HepG2 (cell line): ENCODE measurements around the gene SH3YL1. TPM values are rescaled to one million over a fixed set of nuclear protein-coding genes. Genes with fewer than 3 reads are reported as not detected.

Source experiments
- ATAC-seq: fragments of 200-7000 bp; cut with Tn5 transposase; 3 replicates; pipeline ENCODE4 v1.9.1; 2020; ENCODE audit warnings: mild to moderate bottlenecking, moderate library complexity
- BruUV-seq: library from RNA; stranded (reverse); fragments of 400-500 nt; replicated peaks from 2 replicates; lab custom pipeline; 2021; lab: Mats Ljungman, UMichigan
- CTCF ChIA-PET: fragments of 300-600 bp; formaldehyde crosslinking; extraction: SDS; loops from one replicate; lab custom pipeline; 2021; ENCODE audit warnings: low total read pairs, inconsistent platforms, low intra/inter-chr PET ratio; lab: Yijun Ruan, JAX
- POLR2A ChIA-PET: fragments of 350-600 bp; sonication (Branson Sonifier 250); formaldehyde crosslinking; loops from one replicate; lab custom pipeline; 2020; ENCODE audit warnings: antibody characterized with exemption, inconsistent platforms; lab: Yijun Ruan, JAX
- DNase-seq: peaks from one replicate; pipeline ENCODE4 v3.0.0-alpha.2; 2015; ENCODE audit warnings: low spot score
- FAIRE-seq: peaks from 3 replicates; lab custom pipeline; 2011; peaks lifted over from hg19 to GRCh38; lab: Jason Lieb, UNC
- H2AFZ ChIP-seq: one replicate; pipeline ENCODE4 v1.6.1; 2011; ENCODE audit warnings: low read length, inconsistent platforms
- H3K27ac ChIP-seq: fragments of 300-600 bp; 3 replicates; pipeline ENCODE4 v1.8.0; 2011; ENCODE audit warnings: mixed run types, mild to moderate bottlenecking, mixed read lengths, low read length, inconsistent platforms; ENCODE audit not compliant: insufficient read depth; ENCODE audit errors: extremely low read length
- H3K27me3 ChIP-seq, 2 experiments: fragments of 200-600 bp in 1 of 2; 2 replicates in 1 of 2; 3 replicates in 1 of 2; pipeline versions ENCODE4 v1.6.0 to v1.8.0; 2011; ENCODE audit warnings: low read length in 2 of 2, mild to moderate bottlenecking in 2 of 2, moderate library complexity in 2 of 2, inconsistent platforms in 1 of 2; ENCODE audit not compliant: insufficient read depth in 2 of 2, control insufficient read depth in 1 of 2
- H3K36me3 ChIP-seq, 2 experiments: fragments of 200-600 bp in 1 of 2; replicated peaks in 1 of 2; 2 replicates in 1 of 2; 3 replicates in 1 of 2; pipeline versions ENCODE4 v1.5.1 to v1.8.0; 2011; ENCODE audit warnings: low read length in 2 of 2, inconsistent platforms in 1 of 2; ENCODE audit not compliant: insufficient read depth in 2 of 2, control insufficient read depth in 1 of 2
- H3K4me1 ChIP-seq: 2 replicates; pipeline ENCODE4 v1.5.1; 2012; ENCODE audit warnings: low read length, inconsistent platforms; ENCODE audit not compliant: insufficient read depth
- H3K4me2 ChIP-seq: 2 replicates; pipeline ENCODE4 v1.6.0; 2011; ENCODE audit warnings: low read depth, low read length, inconsistent platforms
- H3K4me3 ChIP-seq, 3 experiments: fragments of 200-600 bp in 1 of 3; sonication (generic), shearing (Covaris generic) in 1 of 3; replicated peaks in 1 of 3; 2 replicates each; pipeline ENCODE4 v1.5.1; 2011 to 2016; ENCODE audit warnings: low read length in 3 of 3, inconsistent platforms in 2 of 3, low read depth in 2 of 3, mild to moderate bottlenecking in 2 of 3, control low read depth in 1 of 3, mixed read lengths in 1 of 3; ENCODE audit not compliant: insufficient read depth in 1 of 3
- H3K79me2 ChIP-seq: one replicate; pipeline ENCODE4 v1.6.1; 2011; ENCODE audit warnings: low read length, inconsistent platforms; ENCODE audit not compliant: insufficient read depth
- H3K9ac ChIP-seq: 2 replicates; pipeline ENCODE4 v1.6.0; 2011; ENCODE audit warnings: mild to moderate bottlenecking, low read depth, low read length, inconsistent platforms; ENCODE audit not compliant: insufficient read depth
- H3K9me3 ChIP-seq: 2 replicates; pipeline ENCODE4 v1.5.1; 2012; ENCODE audit warnings: mild to moderate bottlenecking, low read length
- H4K20me1 ChIP-seq: 2 replicates; pipeline ENCODE4 v1.6.0; 2011; ENCODE audit warnings: inconsistent platforms, mild to moderate bottlenecking, low read length, moderate library complexity; ENCODE audit not compliant: insufficient read depth
- ADNP ChIP-seq: sonication (generic); formaldehyde crosslinking; IDR thresholded peaks from 2 replicates; pipeline ENCODE4 v1.4.0; 2020; ENCODE audit warnings: missing genetic modification reagents
- ARID4A ChIP-seq: sonication (generic); formaldehyde crosslinking; IDR thresholded peaks from 2 replicates; pipeline ENCODE4 v1.5.0; 2020; ENCODE audit warnings: mild to moderate bottlenecking, missing genetic modification reagents, borderline replicate concordance
- HNF4G ChIP-seq, 2 experiments: sonication (generic) in 1 of 2; formaldehyde crosslinking in 1 of 2; IDR thresholded peaks; 2 replicates each; pipeline versions ENCODE4 v1.4.0 to v1.6.1; 2011 to 2020; ENCODE audit warnings: borderline replicate concordance in 2 of 2, low read depth in 2 of 2, mild to moderate bottlenecking in 2 of 2, low read length in 1 of 2, missing genetic modification reagents in 1 of 2, moderate library complexity in 1 of 2
- IKZF1 ChIP-seq: fragments of 450-650 bp; IDR thresholded peaks from 2 replicates; pipeline ENCODE4 v1.7.1; 2016
- JUND ChIP-seq: sonication (generic); formaldehyde crosslinking; IDR thresholded peaks from 2 replicates; pipeline ENCODE4 v1.8.0; 2022; ENCODE audit warnings: mild to moderate bottlenecking, missing genetic modification reagents
- SMARCE1 ChIP-seq: fragments of 450-650 bp; IDR thresholded peaks from 2 replicates; pipeline ENCODE4 v1.6.1; 2017; ENCODE audit warnings: borderline replicate concordance
- SP2 ChIP-seq: sonication (generic); formaldehyde crosslinking; IDR thresholded peaks from 2 replicates; pipeline ENCODE4 v1.5.1; 2020; ENCODE audit warnings: mild to moderate bottlenecking, missing genetic modification reagents
- ZNF224 ChIP-seq: sonication (generic); formaldehyde crosslinking; IDR thresholded peaks from 2 replicates; pipeline ENCODE4 v1.5.0; 2020; ENCODE audit warnings: mild to moderate bottlenecking, missing genetic modification reagents
- ZNF251 ChIP-seq: sonication (generic); formaldehyde crosslinking; IDR thresholded peaks from 2 replicates; pipeline ENCODE4 v1.9.0; 2021; ENCODE audit warnings: mild to moderate bottlenecking, missing genetic modification reagents
- WGBS: methylation state at CpG from one replicate; pipeline ENCODE4 v1.1.6; 2017; ENCODE audit warnings: low lambda C conversion rate; 5-methylcytosine and 5-hydroxymethylcytosine counted together
- in situ Hi-C: cut with HindIII; loops from 2 replicates; pipeline ENCODE4 v1.10.0; 2017; ENCODE audit warnings: low pct_unique_long_range_greater_than_20kb; ENCODE audit not compliant: extremely low pct_ligation_motif_present
- intact Hi-C: fragments of 100-400 bp; cut with micrococcal nuclease; formaldehyde crosslinking; loops from one replicate; pipeline ENCODE4 v1.10.0; 2022; ENCODE audit not compliant: unreplicated experiment
- polyA plus RNA-seq, 8 experiments: library from polyadenylated mRNA; depleted of rRNA in 3 of 8; stranded (reverse) in 7 of 8; unstranded in 1 of 8; fragments of >200 nt; fragmentation: Illumina TruSeq in 4 of 8; extraction: Trizol in 4 of 8; gene quantifications; 2 replicates each; pipeline versions ENCODE4 v1.2.1 to v1.2.3, GENCODE V29; 2011 to 2016; ENCODE audit warnings: low read depth in 4 of 8, missing spikeins in 1 of 8, mixed read lengths in 1 of 8; ENCODE audit not compliant: insufficient read depth in 1 of 8
- total RNA-seq, 5 experiments: library from RNA; depleted of rRNA; stranded (reverse); fragments of >200 nt; fragmentation: Illumina TruSeq; extraction: Trizol; gene quantifications; 2 replicates each; pipeline ENCODE4 v1.2.3, GENCODE V29; 2016; ENCODE audit warnings: low read depth in 1 of 5
- TF ChIP-seq, protein P1 (sequence below): sonication (generic); formaldehyde crosslinking; IDR thresholded peaks from 2 replicates; pipeline ENCODE4 v1.4.0; 2020; ENCODE audit warnings: mild to moderate bottlenecking, missing genetic modification reagents
- TF ChIP-seq, protein P2 (sequence below): IDR thresholded peaks from 2 replicates; pipeline ENCODE4 v1.6.1; 2016; ENCODE audit warnings: missing genetic modification reagents, missing compliant biosample characterization

The SH3YL1 gene
- total and polyA plus RNA-seq, 2 of the 13 experiments (the other 11 are each of a cell fraction or from before 2014, with no cell fraction given), result 13.0 to 48.2 TPM

DNA sequence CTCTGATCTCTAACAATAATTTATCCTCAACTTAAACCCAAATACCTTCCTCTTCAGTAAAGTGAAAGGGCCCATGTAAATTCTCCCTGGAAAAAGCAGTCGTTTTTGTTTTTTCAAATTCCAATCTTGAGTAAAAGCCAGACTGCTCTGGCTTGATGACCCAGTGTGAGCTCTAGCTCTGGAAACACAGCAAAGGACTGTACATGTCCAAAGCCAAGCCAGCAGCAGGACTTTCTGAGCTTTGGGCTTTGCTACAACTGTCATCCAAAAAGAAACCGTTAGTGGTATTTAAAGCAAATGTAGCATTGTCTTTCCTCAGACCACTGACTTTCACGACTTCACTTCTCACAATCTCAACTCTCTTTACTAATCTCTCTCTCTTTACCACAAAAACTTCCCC, 25.4 kb downstream of the SH3YL1 start:
- ChIA-PET POLR2A (no interaction called here), CTCF (no interaction called here)
- Histone ChIP-seq H2AFZ (no peak overlapping the region), H3K9ac (no peak overlapping the region), H4K20me1 (no peaks in the 10 kb centered on the region), H3K4me2 (no peak overlapping the region), H3K27me3 (no peaks in the 10 kb centered on the region), H3K4me3 (no peak overlapping the region), H3K79me2 (no peaks in the 10 kb centered on the region), H3K36me3 (peaks cover 0 to 11% of the 10 kb centered on the region in 2 experiments; a peak in 1 of 5 replicates), H3K4me1 (peaks cover 24% of the 10 kb centered on the region), H3K27ac (no peak overlapping the region), H3K9me3 (no peaks in the 10 kb centered on the region)
- WGBS, result 72% methylated on average over 3 of the region's 3 CpGs
- intact Hi-C loops, result no loop called here
- DNase-seq, result no peak
- no TSS peak for BruUV-seq
- ATAC-seq, result no peak
- in situ Hi-C loops, result no loop called here
- no peak for FAIRE-seq
- TF ChIP-seq, protein P1, sequence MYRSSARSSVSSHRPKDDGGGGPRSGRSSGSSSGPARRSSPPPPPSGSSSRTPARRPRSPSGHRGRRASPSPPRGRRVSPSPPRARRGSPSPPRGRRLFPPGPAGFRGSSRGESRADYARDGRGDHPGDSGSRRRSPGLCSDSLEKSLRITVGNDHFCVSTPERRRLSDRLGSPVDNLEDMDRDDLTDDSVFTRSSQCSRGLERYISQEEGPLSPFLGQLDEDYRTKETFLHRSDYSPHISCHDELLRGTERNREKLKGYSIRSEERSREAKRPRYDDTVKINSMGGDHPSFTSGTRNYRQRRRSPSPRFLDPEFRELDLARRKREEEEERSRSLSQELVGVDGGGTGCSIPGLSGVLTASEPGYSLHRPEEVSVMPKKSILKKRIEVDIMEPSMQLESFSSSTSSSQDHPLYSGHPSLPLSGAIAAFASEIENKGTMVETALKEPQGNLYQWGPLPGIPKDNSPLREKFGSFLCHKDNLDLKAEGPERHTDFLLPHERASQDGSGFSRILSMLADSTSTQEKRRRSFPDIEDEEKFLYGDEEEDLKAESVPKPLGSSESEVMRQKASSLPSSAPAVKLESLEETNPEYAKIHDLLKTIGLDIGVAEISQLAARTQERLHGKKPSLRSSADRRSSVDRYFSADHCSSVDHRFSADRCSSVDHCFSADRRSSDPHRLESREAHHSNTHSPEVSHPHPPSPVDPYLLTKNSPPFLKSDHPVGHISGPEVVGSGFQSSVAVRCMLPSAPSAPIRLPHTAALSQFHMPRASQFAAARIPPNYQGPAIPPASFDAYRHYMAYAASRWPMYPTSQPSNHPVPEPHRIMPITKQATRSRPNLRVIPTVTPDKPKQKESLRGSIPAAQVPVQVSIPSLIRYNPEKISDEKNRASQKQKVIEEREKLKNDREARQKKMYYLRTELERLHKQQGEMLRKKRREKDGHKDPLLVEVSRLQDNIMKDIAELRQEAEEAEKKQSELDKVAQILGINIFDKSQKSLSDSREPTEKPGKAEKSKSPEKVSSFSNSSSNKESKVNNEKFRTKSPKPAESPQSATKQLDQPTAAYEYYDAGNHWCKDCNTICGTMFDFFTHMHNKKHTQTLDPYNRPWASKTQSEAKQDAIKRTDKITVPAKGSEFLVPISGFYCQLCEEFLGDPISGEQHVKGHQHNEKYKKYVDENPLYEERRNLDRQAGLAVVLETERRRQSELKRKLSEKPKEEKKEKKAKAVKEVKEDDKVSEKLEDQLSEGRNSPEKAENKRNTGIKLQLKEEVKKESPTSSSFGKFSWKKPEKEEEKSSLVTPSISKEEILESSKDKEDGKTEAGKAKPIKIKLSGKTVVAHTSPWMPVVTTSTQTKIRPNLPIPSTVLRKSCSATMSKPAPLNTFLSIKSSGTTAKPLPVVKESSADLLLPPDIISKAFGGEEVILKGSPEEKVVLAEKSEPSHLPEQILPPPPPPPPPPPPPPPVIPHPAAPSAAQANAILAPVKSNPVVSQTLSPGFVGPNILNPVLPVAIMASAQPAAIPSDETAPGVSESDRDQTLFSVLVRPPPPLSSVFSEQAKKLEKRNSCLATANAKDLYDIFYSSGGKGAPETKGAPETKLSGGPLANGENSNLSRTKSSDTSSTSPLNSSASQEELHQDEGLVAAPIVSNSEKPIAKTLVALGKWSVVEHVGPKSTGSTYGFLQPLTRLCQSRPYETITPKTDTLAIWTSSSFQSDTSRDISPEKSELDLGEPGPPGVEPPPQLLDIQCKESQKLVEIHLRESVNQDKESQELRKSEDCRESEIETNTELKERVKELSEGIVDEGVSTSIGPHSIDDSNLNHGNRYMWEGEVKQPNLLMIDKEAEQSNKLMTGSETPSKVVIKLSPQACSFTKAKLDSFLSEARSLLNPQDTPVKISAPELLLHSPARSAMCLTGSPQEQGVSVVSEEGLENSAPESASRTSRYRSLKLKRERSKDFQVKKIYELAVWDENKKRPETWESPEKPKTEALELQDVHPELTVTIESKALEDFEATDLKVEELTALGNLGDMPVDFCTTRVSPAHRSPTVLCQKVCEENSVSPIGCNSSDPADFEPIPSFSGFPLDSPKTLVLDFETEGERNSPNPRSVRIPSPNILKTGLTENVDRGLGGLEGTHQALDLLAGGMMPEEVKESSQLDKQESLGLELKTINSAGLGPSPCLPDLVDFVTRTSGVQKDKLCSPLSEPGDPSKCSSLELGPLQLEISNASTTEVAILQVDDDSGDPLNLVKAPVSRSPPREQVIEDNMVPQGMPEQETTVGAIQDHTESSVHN, result no peak
- TF ChIP-seq ZNF251 (CRISPR knock-in tag) (no peak), JUND (CRISPR knock-in tag) (no peak), HNF4G (IDR thresholded peaks at IDR 0.05; ENCODE audit: borderline replicate concordance, low read depth, low read length) (no peak), HNF4G (CRISPR knock-in tag; IDR thresholded peaks at IDR 0.05; ENCODE audit: borderline replicate concordance, low read depth) (no peak), IKZF1 (no peak), ZNF224 (CRISPR knock-in tag) (no peak), ADNP (CRISPR knock-in tag) (no peak), ARID4A (CRISPR knock-in tag) (no peak), SP2 (no peak), SMARCE1 (no peak)
- TF ChIP-seq, protein P2, sequence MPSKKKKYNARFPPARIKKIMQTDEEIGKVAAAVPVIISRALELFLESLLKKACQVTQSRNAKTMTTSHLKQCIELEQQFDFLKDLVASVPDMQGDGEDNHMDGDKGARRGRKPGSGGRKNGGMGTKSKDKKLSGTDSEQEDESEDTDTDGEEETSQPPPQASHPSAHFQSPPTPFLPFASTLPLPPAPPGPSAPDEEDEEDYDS (CRISPR knock-in tag), result no peak
